Neural cell (in vitro differentiated cells): ENCODE results near the gene CROCC.
"Not testable (repeated sequence)": the region's sequence is repeated elsewhere in the genome, so short reads cannot be mapped to it uniquely, and the experiment has no call there.

ENCODE experiments used
- CTCF ChIP-seq: fragments of 450-650 bp; IDR thresholded peaks from 2 replicates; pipeline ENCODE4 v1.5.1; 2014; ENCODE audit warnings: antibody characterized with exemption, mild to moderate bottlenecking, moderate library complexity; ENCODE audit not compliant: poor library complexity, severe bottlenecking
- REST ChIP-seq: IDR thresholded peaks from 2 replicates; pipeline ENCODE4 v1.6.1; 2012; ENCODE audit warnings: borderline replicate concordance

- not testable (repeated sequence) for TF ChIP-seq CTCF, REST
These were observed 7.7 kb downstream of the CROCC start for GRCh38 chr1:16929146-16930041.
